ENCODE measurements around the gene TMEM72.
A peak's percentile ranks its signal among the peaks of the same experiment; 100 is the strongest.

Gene TMEM72

DNA sequence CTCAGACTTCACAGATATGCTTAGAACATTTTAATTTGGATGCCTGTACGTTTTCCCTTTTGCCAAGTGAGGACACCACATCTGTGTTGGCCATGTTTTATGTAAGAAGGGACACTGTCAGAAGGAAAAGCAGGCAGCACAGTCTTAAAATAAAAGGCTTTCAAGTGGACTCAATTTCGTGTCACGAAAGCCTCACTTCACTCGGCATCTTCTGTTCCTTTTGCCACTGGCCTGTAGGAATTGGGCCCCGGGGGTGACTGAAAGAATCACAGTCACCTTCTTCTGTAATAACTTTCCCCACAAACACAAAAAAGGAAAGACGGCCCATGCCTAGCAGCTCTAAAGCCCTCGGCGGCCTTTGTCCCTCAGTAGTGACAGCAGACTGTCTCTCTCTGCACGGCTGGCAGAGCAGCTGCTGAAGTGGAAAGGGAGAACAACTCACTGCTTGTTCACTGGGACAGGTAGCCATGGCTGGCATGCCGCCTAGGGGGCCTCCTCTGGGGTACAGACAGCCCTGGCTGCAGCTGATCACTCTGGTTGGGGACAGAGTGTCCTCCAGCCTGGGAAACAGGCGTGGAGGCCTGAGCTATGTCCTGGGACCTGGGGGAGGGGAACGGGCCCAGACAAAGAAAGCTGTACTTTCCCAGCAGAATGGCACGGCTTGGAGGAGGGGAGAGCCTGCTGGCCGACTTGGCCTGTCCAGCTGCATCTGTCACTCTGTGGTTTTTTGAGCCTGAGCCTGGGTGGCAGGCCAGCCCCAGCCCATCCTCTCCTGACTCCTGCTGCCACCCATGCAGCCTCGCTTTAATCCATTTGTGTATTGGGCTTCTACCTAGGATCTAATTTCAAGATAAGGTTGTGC lies 52.9 kb downstream of the TMEM72 start:
- Mint-ChIP-seq H3K27ac (peak overlapping the region; percentile 50), H3K27me3 (no peaks in the 10 kb centered on the region), H3K4me1 (peaks cover 52% of the 10 kb centered on the region), H3K9me3 (no peaks in the 10 kb centered on the region), H3K36me3 (no peaks in the 10 kb centered on the region), H3K4me3 (peak overlapping the region; percentile 57)
- DNase-seq (ENCODE audit: low spot score in 2 of 2) = no peak
- ATAC-seq (ENCODE audit: low read depth) = no peak

DNA sequence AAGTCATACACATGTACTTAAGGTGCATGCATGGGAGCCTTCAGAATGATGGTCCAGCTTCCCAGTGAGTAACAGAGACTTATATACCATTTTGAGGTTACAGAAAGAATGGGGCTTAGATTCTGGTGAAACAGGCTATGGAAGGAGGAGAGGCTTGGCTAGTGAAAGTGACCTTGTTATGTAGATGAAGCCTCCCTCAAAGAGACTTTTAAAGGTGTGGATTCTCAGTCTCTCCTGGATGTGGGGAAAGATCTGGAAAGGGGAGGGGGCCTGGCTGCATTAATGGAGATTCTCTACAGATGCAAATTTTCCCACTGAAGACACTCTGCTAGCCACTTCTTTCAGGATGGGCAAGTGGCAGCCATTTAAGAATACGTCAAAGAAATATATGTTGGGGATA lies 54.0 kb downstream of the TMEM72 start:
- H3K4me3 Mint-ChIP-seq = no peak overlapping the region
- H3K27ac Mint-ChIP-seq = no peak overlapping the region
- no peak for ATAC-seq (ENCODE audit: low read depth)
- DNase-seq (ENCODE audit: low spot score in 2 of 2) = no peak
- peaks cover 54% of the 10 kb centered on the region for H3K4me1 Mint-ChIP-seq
- no peaks in the 10 kb centered on the region for H3K36me3 Mint-ChIP-seq
- H3K9me3 Mint-ChIP-seq = no peaks in the 10 kb centered on the region
- H3K27me3 Mint-ChIP-seq = no peaks in the 10 kb centered on the region

DNA sequence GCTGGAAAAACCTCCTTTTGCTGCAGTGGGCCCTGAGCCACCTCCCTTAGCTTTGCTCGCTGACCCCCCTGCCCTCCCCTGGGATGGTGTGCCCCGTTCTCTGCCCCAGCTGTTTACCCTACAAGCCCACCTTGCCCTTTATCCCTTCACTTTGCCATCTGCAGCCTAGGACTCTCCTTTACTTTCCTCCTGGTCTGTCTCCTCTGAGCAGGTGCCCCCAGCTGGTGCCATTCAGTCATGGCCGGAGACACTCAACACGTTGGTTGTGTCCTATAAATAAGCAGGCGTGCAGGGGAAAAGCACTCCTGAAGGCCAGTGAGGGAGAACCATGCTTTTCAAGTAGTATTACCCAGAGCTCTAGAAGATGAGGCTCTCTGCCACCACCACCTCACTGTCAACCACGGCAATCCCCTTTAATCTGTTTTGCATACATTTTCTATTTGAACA lies 54.5 kb downstream of the TMEM72 start:
- no peaks in the 10 kb centered on the region for H3K27me3 Mint-ChIP-seq
- peak; percentile 38 for ATAC-seq (ENCODE audit: low read depth)
- DNase-seq (ENCODE audit: low spot score in 2 of 2) = no peak
- H3K4me3 Mint-ChIP-seq = peak overlapping the region; percentile 32
- no peaks in the 10 kb centered on the region for H3K9me3 Mint-ChIP-seq
- no peaks in the 10 kb centered on the region for H3K36me3 Mint-ChIP-seq
- peaks cover 51% of the 10 kb centered on the region for H3K4me1 Mint-ChIP-seq
- peak overlapping the region; percentile 60 for H3K27ac Mint-ChIP-seq

DNA sequence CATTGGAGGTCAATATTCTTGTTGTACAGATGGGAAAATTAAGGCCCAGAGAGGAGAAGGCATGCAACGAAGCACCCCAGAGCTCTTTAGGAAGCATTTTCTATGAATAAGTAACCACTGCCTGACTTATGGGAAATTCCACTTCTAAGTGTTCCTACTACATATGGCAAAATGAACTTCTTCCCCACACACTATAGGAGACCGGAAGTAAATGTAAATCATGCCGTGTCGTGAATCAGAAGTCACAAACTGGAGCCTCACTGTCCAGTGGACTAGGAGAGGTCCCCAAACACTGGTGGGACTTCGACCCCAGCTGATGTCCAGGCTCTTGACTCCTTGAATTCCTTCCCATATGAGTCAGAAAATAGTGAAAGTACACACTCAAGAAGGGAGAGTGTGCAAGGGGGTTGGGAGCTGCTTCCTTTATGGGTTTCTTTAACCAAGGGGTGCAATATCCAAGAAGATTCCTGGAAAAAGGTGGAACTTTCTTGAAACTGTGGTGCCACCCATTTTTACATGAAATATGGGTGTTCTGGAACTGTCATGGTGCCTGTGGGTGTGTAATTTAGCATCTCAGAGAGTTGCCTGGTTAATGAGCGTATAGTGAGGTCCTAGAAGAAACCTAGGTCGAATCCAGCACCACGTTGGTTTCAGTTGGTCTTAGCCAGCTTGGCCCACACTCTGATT lies 55.1 kb downstream of the TMEM72 start:
- H3K36me3 Mint-ChIP-seq = no peaks in the 10 kb centered on the region
- ATAC-seq (ENCODE audit: low read depth) = no peak
- peak overlapping the region; percentile 12 for H3K4me3 Mint-ChIP-seq

DNA sequence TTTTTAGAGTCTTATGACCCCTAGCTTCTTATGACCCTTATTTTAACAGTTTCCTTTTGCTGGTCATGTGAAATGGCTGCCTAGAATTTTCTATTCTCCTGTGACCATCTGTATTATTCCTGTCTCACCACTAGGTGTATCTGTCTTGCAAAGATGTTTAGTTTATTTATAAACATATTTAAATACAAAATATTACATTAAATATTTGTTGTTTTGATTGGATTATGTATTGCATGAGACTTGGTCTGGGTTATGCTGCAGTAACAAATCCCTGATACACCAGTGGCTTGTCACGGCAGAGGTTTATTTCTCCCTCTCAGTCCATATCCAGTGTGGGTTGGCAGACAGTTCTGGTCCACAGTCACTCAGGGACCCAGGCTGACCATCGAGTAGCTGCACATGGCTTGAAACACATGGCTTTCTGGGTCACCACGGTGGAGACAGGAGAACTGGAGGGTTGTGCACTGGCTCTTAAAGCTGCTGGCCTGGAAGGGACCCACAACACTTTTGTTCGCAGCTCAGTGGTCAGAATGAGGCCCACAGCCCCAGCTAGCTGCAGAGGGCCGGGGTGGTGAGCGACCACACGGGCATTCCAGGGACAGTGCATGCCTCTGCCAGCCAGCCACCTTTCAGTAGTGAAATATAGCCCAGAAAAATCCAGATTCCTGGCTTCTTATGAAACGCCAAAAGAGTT lies 55.8 kb downstream of the TMEM72 start:
- DNase-seq (ENCODE audit: low spot score in 2 of 2) (no peak), ATAC-seq (ENCODE audit: low read depth) (no peak)
- H3K4me3 Mint-ChIP-seq = no peak overlapping the region
- no peaks in the 10 kb centered on the region for H3K27me3 Mint-ChIP-seq
- H3K27ac Mint-ChIP-seq = no peak overlapping the region
- H3K36me3 Mint-ChIP-seq = no peaks in the 10 kb centered on the region
- no peaks in the 10 kb centered on the region for H3K9me3 Mint-ChIP-seq
- peaks cover 51% of the 10 kb centered on the region for H3K4me1 Mint-ChIP-seq

More for the DNA sequence above, 55.1 kb downstream of the TMEM72 start:
- no peaks in the 10 kb centered on the region for H3K9me3 Mint-ChIP-seq
- peaks cover 51% of the 10 kb centered on the region for H3K4me1 Mint-ChIP-seq
- no peak for DNase-seq (ENCODE audit: low spot score in 2 of 2)
- peak overlapping the region; percentile 60 for H3K27ac Mint-ChIP-seq
- no peaks in the 10 kb centered on the region for H3K27me3 Mint-ChIP-seq

DNA sequence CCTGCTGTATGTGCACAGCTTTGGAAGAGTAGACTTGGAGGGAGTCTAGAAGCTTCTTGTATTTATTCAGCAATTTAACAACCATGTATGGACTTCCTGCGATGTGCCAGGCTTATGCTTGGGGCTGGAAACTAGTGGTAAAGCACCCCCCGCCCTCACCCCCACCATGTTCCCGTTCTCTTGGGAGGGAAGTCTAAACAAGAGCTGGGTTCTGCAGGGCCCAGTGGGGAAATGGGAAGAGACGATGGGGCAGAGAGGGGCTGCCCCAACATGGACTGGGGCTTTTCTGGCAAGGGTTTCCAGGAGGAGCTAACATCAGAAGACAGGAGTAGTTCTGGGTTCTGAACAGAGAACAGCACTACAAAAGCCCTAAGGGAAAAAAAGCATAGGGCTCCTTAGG lies 56.5 kb downstream of the TMEM72 start:
- DNase-seq (ENCODE audit: low spot score in 2 of 2) = no peak
- Mint-ChIP-seq H3K27me3 (no peaks in the 10 kb centered on the region), H3K4me3 (no peak overlapping the region), H3K4me1 (peaks cover 47% of the 10 kb centered on the region), H3K36me3 (no peaks in the 10 kb centered on the region), H3K27ac (no peak overlapping the region), H3K9me3 (no peaks in the 10 kb centered on the region)
- no peak for ATAC-seq (ENCODE audit: low read depth)

DNA sequence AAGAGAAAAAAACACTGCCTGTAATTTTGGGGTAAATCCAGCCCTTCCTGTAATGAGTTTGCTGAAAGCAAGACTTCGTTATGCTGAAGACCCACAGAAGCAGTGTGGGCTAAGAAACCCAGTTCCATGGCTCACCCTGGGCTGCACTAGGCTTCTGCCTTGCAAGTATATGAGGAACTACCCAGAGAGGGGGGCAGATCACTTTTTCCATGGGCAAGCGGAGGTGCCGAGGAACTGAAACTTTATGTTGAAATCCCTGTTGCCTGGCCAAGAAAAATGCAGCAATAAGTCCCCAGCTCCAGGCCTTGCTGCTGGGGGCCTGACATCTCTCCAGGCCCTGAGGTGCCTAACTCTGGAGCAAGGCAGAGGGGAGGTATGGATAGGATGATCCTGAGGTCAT lies 57.0 kb downstream of the TMEM72 start:
- no peak for DNase-seq (ENCODE audit: low spot score in 2 of 2)

DNA sequence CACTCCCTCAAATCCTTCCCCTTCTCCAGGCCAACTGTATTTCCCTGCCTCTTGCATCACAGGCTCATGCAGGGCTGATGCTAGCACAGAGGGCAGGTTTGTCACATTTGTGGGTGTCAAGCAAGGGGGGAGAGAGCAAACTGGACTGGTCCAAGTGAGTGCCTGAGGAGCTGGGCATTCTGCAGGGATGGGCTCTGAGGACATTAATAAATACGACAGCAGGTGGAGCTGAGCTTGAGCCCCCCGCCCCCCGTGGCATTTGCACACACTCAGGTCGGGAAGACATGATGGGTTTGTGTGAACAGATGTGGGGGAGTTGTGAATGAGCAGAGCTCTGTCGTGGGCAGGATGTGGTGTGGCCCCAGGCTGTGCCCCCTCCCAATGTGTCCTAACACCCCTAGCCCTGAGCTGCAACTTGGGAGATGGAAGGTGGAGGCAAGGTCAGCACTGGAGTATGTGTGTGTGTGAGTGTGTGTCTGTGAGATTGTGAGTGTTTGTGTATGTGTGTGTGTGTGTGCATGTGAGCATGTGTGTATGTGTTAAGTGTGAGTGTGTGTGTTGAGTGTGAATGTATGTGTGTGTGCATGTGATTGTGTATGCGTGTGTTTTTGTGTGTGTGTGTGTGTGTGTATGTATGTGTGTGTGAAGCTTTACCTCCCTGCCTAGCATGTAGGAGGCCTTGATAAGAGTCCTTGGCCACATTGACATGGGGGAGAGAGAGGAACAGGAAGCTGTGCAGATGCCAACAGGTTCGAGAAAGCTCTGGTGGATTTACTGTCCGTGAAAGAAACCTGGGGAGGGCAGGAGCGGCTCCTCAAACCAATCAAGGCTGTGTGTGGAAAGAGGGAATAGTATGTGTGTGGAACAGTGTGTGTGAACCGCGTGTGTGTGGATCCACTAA lies 57.6 kb downstream of the TMEM72 start:
- no peak for DNase-seq (ENCODE audit: low spot score in 2 of 2)

More for the DNA sequence above, 57.0 kb downstream of the TMEM72 start:
- no peaks in the 10 kb centered on the region for H3K36me3 Mint-ChIP-seq
- peak; percentile 54 for ATAC-seq (ENCODE audit: low read depth)
- H3K4me3 Mint-ChIP-seq = no peak overlapping the region
- peaks cover 45% of the 10 kb centered on the region for H3K4me1 Mint-ChIP-seq
- no peaks in the 10 kb centered on the region for H3K27me3 Mint-ChIP-seq
- no peaks in the 10 kb centered on the region for H3K9me3 Mint-ChIP-seq
- no peak overlapping the region for H3K27ac Mint-ChIP-seq

DNA sequence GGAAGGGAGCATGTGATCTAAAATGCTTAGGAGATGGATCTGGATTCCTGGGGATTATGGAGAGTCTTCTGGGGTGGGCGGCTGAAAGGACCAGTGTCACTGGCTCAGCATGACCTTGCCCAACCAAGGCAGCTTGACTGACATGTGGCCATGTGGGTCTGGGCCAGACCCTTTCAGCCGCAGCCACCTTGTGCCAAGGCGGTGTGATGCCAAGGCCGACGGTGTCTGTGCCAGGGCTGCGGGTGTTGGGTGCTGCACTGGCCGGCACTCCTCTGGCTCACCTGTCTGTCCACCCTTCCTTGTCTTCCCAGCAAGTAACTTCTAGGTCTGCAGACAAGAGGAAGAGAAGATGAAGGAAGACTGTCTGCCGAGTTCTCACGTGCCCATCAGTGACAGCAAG lies 58.7 kb downstream of the TMEM72 start:
- Mint-ChIP-seq H3K27me3 (no peaks in the 10 kb centered on the region), H3K36me3 (no peaks in the 10 kb centered on the region), H3K4me3 (no peak overlapping the region), H3K9me3 (no peaks in the 10 kb centered on the region), H3K27ac (no peak overlapping the region), H3K4me1 (peaks cover 38% of the 10 kb centered on the region)
- ATAC-seq (ENCODE audit: low read depth) (no peak), DNase-seq (ENCODE audit: low spot score in 2 of 2) (no peak)

More for the DNA sequence above, 57.6 kb downstream of the TMEM72 start:
- Mint-ChIP-seq H3K27ac (no peak overlapping the region), H3K4me1 (peaks cover 45% of the 10 kb centered on the region), H3K4me3 (no peak overlapping the region), H3K36me3 (no peaks in the 10 kb centered on the region), H3K9me3 (no peaks in the 10 kb centered on the region), H3K27me3 (no peaks in the 10 kb centered on the region)
- no peak for ATAC-seq (ENCODE audit: low read depth)

DNA sequence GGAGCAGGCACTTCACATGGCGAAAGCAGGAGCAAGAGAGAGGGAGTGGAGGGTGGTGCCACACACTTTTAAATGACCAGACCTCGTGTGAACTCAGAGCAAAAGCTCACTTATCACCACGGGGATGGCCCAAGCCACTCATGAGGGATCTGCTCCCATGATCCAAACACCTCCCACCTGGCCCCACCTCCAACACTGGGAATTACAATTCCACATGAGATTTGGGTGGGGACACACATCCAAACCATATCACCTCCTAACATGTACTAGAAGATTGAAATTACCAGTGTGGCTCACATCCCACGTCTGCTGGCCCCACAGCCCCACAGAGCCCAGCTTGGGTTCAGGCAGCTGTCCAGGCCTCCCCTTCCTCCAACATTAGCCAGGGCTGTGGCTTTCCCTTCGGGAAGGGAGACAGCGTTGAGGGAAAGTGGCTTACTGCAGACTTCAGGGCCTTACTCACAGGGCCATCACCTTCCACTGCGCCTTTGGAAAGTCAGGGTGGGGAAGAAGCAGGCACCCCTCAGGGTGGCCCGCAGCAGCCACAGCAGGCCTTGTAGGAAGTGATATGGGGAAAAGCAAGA lies 59.8 kb downstream of the TMEM72 start:
- ATAC-seq (ENCODE audit: low read depth) (no peak), DNase-seq (ENCODE audit: low spot score in 2 of 2) (no peak)
- Mint-ChIP-seq H3K36me3 (no peaks in the 10 kb centered on the region), H3K4me1 (peaks cover 31% of the 10 kb centered on the region), H3K27ac (no peak overlapping the region), H3K27me3 (no peaks in the 10 kb centered on the region), H3K9me3 (no peaks in the 10 kb centered on the region), H3K4me3 (no peak overlapping the region)

DNA sequence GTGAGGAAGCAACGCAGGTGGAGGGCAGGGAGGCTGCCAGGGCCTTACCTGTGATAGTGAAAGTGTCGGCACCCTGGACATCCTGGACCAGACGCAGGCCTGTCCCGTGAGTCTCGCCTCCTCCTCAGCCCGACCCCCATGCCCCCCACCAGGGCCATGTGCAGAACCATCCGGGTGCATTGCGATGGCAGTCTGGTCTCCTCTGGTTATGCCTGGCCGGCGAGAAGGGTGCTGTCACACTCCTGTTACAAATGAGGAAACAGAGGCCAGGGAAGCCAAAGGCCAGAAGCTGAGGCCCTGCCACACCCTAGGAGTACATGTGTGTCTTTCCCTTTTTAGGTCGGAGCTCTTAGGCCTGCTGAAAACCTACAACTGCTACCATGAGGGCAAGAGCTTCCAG lies 60.3 kb downstream of the TMEM72 start:
- Mint-ChIP-seq H3K4me1 (peaks cover 26% of the 10 kb centered on the region), H3K4me3 (no peak overlapping the region), H3K27ac (no peak overlapping the region)

DNA sequence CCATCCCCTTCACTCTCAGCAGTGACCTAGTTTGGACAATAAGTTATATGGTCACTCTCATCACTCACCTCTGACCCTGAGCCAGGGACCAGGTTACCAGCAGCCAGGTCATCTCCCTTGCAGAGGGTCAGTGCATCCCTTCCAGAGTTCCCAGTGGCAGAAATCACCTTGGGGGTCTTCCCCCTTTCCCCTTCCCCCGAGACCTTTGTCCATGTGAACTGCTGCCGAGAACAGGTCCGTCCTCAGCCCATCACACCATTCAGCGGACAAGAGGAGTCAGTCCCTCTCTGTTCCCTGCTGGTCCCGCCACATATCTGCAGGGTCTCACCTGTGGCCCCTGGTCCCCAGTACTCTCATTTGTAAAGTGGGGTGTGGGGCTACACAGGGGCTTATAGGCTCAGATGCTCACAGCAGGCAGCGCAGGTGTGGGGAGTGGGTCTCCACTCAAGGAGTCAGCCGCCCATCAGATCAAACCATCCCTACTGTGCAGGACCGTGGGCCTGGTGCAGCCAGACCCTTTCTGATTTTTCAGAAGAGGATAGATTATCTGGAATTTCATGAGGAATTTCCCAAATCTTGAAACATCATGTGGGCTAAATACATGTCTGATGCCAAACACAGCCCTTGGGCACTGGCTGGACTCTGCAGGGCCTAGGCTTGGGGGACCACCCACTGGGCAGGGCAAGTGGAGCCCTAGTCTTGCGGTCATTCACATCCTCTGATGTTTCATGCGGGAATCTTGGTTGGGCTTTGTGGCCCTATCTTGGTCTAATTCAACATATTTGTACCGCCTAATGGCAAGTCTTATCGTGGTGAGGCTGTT lies 61.0 kb downstream of the TMEM72 start:
- no peak for DNase-seq (ENCODE audit: low spot score in 2 of 2)
- Mint-ChIP-seq H3K4me1 (peaks cover 25% of the 10 kb centered on the region), H3K9me3 (no peaks in the 10 kb centered on the region), H3K27ac (peak overlapping the region; percentile 36), H3K4me3 (no peak overlapping the region), H3K36me3 (no peaks in the 10 kb centered on the region), H3K27me3 (peaks cover 3% of the 10 kb centered on the region)
- no peak for ATAC-seq (ENCODE audit: low read depth)

More for the DNA sequence above, 60.3 kb downstream of the TMEM72 start:
- DNase-seq (ENCODE audit: low spot score in 2 of 2) (no peak), ATAC-seq (ENCODE audit: low read depth) (no peak)
- Mint-ChIP-seq H3K36me3 (no peaks in the 10 kb centered on the region), H3K9me3 (no peaks in the 10 kb centered on the region), H3K27me3 (no peaks in the 10 kb centered on the region)

All from memory B cell (primary cell).